ENCODE results near the gene HOXA9. TPM values are rescaled to one million over a fixed set of nuclear protein-coding genes. Genes with fewer than 3 reads are reported as not detected.

The HOXA9 gene
- total and polyA plus RNA-seq, 2 experiments from 2014 or later = 3.6 to 4.4 TPM

DNA sequence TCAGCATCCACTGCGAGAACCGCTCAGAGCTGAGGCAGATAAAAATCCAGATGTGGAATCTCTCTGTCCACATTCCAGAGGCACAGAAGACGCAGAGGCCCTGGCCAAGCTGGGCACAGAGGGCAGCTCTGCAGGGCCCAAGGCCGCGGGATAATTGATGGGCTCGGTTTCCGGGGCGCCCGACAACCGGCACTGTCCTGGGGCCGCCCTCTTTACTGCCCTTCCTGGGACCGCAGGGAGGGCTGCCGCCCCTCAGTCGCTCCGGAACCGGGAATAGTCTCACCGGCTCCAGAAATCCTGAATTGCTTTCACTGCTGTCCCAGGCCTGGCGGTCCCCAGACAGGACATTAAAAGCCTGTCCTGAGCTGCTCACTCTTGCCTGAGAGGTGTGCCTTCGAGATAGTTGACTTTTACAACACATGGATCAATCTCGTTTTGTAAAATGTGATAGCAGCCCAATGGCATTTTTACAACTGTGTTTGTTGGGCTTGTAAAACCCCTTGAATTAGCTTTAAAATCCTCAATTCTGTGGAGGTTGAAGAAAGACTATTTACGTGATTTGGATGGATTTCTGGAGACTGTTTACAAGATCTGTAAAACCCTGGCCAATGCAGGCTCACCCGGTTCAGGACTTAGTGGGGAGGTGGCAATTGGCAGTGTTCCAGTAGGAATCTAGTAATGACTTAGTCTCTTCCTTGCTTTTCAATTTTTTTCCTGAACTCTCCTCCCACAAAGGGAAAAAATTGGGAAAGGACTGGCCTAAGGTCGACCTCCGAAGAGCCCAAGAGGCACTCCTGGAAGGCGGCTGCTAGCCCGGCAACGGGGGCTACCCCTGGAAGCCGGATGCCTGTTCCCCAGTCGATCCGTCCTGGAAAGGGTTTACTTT, 16.3 kb downstream of the HOXA9 start:
- Histone ChIP-seq H3K4me2 (peak overlapping the region; percentile 73), H3K9me3 (ENCODE audit: low read depth) (no peaks in the 10 kb centered on the region), H3K36me3 (replicated peaks; ENCODE audit: insufficient read depth, low read depth) (no peaks in the 10 kb centered on the region), H3K27ac (no peak overlapping the region), H3K4me3 (no peak overlapping the region), H3K27me3 (peaks cover 95% of the 10 kb centered on the region), H4K20me1 (ENCODE audit: insufficient read depth, poor library complexity, severe bottlenecking) (no peaks in the 10 kb centered on the region), H3K9me2 (replicated peaks; ENCODE audit: insufficient read depth) (no peaks in the 10 kb centered on the region), H2AFZ (no peak overlapping the region), H3K79me2 (no peaks in the 10 kb centered on the region), H3K4me1 (ENCODE audit: insufficient read depth) (peaks cover 6% of the 10 kb centered on the region)
- TF ChIP-seq, protein P1, sequence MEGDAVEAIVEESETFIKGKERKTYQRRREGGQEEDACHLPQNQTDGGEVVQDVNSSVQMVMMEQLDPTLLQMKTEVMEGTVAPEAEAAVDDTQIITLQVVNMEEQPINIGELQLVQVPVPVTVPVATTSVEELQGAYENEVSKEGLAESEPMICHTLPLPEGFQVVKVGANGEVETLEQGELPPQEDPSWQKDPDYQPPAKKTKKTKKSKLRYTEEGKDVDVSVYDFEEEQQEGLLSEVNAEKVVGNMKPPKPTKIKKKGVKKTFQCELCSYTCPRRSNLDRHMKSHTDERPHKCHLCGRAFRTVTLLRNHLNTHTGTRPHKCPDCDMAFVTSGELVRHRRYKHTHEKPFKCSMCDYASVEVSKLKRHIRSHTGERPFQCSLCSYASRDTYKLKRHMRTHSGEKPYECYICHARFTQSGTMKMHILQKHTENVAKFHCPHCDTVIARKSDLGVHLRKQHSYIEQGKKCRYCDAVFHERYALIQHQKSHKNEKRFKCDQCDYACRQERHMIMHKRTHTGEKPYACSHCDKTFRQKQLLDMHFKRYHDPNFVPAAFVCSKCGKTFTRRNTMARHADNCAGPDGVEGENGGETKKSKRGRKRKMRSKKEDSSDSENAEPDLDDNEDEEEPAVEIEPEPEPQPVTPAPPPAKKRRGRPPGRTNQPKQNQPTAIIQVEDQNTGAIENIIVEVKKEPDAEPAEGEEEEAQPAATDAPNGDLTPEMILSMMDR (IDR thresholded peaks at IDR 0.05; ENCODE audit: poor library complexity) = no peak
- no peak for TF ChIP-seq EZH2 (IDR thresholded peaks at IDR 0.05; ENCODE audit: borderline replicate concordance)
- no peak for TF ChIP-seq EZH2phosphoT487 (IDR thresholded peaks at IDR 0.05; ENCODE audit: low read depth, severe bottlenecking, unreplicated experiment)
- DNase-seq (ENCODE audit: low spot score) = no peak
- 29% methylated on average over 30 of the region's 30 CpGs for WGBS (ENCODE audit: low lambda C conversion rate, missing lambda C conversion rate)

DNA sequence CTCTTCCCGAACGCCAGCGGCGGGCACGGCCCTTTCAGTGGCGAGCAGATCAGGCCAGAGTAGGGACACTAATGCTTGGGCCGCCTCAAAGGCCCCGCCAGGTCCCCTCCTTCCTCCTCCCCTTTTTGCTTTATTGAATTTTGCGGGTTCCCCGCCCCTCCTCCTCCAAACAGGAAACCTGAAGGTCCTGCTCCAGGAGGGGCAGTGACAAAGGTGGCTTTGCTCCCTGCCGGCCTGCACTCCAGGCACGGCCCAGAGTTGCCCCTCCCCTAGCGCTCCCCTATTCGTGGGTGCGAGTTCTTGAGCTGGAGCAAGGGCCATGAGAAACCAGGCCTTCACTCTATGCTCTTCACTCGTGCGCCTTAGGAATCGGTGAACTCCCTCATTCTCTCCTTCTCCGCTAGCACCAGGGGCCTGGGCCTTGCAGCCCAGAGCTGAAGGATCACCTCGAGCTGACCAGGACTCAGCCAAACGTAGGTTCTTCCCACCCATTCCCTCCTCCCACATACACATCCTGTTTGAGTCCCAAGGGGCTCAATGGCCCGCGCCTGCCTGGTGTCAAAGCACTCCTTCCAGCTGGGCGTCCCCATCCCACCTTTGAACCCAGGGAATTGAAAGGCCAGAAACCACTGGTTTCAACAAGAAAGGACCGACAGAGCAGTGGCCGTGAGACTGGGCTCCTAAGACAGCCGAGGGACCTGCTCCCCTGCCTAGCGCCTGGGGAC, 17.1 kb downstream of the HOXA9 start:
- H3K79me2 ChIP-seq = no peaks in the 10 kb centered on the region
- TF ChIP-seq, protein P1 (IDR thresholded peaks at IDR 0.05; ENCODE audit: poor library complexity) = no peak
- TF ChIP-seq EZH2phosphoT487 (IDR thresholded peaks at IDR 0.05; ENCODE audit: low read depth, severe bottlenecking, unreplicated experiment) = no peak
- no peak for TF ChIP-seq EZH2 (IDR thresholded peaks at IDR 0.05; ENCODE audit: borderline replicate concordance)
- H3K4me2 ChIP-seq = peak overlapping the region; percentile 73
- no peak overlapping the region for H3K4me3 ChIP-seq
- 24% methylated on average over 28 of the region's 28 CpGs for WGBS (ENCODE audit: low lambda C conversion rate, missing lambda C conversion rate)
- no peaks in the 10 kb centered on the region for H4K20me1 ChIP-seq (ENCODE audit: insufficient read depth, poor library complexity, severe bottlenecking)
- no peaks in the 10 kb centered on the region for H3K36me3 ChIP-seq (replicated peaks; ENCODE audit: insufficient read depth, low read depth)
- H3K4me1 ChIP-seq (ENCODE audit: insufficient read depth) = peaks cover 12% of the 10 kb centered on the region
- no peak overlapping the region for H2AFZ ChIP-seq
- H3K9me2 ChIP-seq (replicated peaks; ENCODE audit: insufficient read depth) = no peaks in the 10 kb centered on the region
- no peak overlapping the region for H3K27ac ChIP-seq
- DNase-seq (ENCODE audit: low spot score) = no peak
- H3K9me3 ChIP-seq (ENCODE audit: low read depth) = no peaks in the 10 kb centered on the region
- peaks cover 95% of the 10 kb centered on the region for H3K27me3 ChIP-seq

DNA sequence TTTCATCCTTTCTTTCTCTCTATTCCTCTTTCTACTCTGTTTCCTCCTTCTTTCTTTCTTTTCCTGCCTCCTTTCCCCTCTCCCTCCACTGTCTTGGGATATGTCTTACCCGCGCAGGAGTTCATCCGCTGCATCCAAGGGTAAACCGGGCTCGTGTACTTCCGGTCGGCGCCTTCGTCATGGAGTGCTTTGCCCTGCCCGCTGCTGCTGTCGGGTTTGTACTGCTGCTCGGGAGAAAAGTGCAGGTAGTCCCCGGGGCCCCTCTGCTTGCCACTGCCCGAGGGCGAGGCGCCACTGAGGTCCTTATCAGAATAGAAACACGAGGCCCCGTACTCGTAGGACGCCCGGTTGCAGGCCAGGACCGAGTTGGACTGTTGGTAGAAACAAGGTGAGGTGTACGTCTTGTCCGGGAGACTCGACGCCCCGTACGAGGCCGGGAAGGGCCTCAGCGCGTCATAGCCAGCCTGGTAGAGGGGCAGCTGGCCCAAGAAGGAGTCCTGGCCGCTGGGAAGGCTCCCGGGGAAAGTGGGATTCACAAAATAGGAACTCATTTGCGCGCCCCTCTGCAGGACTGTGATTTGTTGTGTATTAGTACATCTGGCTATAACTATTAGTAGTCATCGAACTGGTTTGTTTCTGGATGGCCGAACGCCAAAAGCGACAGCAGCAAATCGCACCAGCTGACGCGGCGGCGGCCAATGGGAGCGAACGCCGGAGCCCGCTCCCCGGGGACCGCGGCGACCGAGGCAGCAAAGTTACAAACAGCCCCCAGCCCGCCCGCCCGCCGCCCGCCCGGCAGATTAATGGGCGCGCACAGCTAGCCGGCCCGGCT, 17.9 kb downstream of the HOXA9 start, which contains the start of gene HOXA6:
Gene HOXA6 (minus strand): TSS at position 576 of the 832 bp plus-strand sequence. CDS start 25 bp downstream, at position 551.
- H3K79me2 ChIP-seq = no peaks in the 10 kb centered on the region
- no peak within 1 kb of the TSS for H3K27ac ChIP-seq
- H3K4me2 ChIP-seq = peak within 1 kb of the TSS; percentile 73
- H3K9me2 ChIP-seq (replicated peaks; ENCODE audit: insufficient read depth) = no peaks in the 10 kb centered on the region
- 17% methylated on average over 48 of the region's 63 CpGs for WGBS (ENCODE audit: low lambda C conversion rate, missing lambda C conversion rate)
- no peak within 1 kb of the TSS for H2AFZ ChIP-seq
- H4K20me1 ChIP-seq (ENCODE audit: insufficient read depth, poor library complexity, severe bottlenecking) = no peaks in the 10 kb centered on the region
- H3K4me1 ChIP-seq (ENCODE audit: insufficient read depth) = peaks cover 17% of the 10 kb centered on the region
- no peak within 1 kb of the TSS for H3K4me3 ChIP-seq
- H3K9me3 ChIP-seq (ENCODE audit: low read depth) = no peaks in the 10 kb centered on the region
- TF ChIP-seq, protein P1 (IDR thresholded peaks at IDR 0.05; ENCODE audit: poor library complexity) = no peak
- TF ChIP-seq EZH2 (IDR thresholded peaks at IDR 0.05; ENCODE audit: borderline replicate concordance) (peak; percentile 82), EZH2phosphoT487 (IDR thresholded peaks at IDR 0.05; ENCODE audit: low read depth, severe bottlenecking, unreplicated experiment) (peak; percentile 23)
- DNase-seq (ENCODE audit: low spot score) = no peak
- H3K27me3 ChIP-seq = peaks cover 95% of the 10 kb centered on the region
- H3K36me3 ChIP-seq (replicated peaks; ENCODE audit: insufficient read depth, low read depth) = no peaks in the 10 kb centered on the region

Measured in hepatocyte (in vitro differentiated cells).